IMR-90 (cell line): ENCODE results near the gene SLC9A3. TPM values are rescaled to one million over a fixed set of nuclear protein-coding genes. Genes with fewer than 3 reads are reported as not detected.

ENCODE experiments used
- ATAC-seq: fragments of 200-7000 bp; cut with Tn5 transposase; 2 replicates; pipeline ENCODE4 v1.9.1; 2020; ENCODE audit warnings: low read depth, mild to moderate bottlenecking, moderate library complexity
- BruUV-seq: library from RNA; stranded (reverse); fragments of 400-500 nt; replicated peaks from 2 replicates; lab custom pipeline; 2021; lab: Mats Ljungman, UMichigan
- CTCF ChIA-PET: fragments of 300-600 bp; formaldehyde crosslinking; extraction: SDS; loops from one replicate; lab custom pipeline; 2021; ENCODE audit warnings: antibody characterized with exemption; lab: Yijun Ruan, JAX
- POLR2A ChIA-PET: fragments of 300-600 bp; sonication (Branson Sonifier 250); formaldehyde crosslinking; loops from one replicate; lab custom pipeline; 2022; ENCODE audit warnings: antibody characterized with exemption; ENCODE audit not compliant: unreplicated experiment; lab: Charles Lee
- DNase-seq: peaks from one replicate; pipeline ENCODE4 v3.0.0; 2013
- H2AFZ ChIP-seq: replicated peaks from 2 replicates; pipeline ENCODE3; 2013; ENCODE audit warnings: low read length, mild to moderate bottlenecking; ENCODE audit not compliant: poor library complexity
- H2AK5ac ChIP-seq: 2 replicates; pipeline ENCODE4 v1.6.1; 2013; ENCODE audit warnings: low read depth, low read length, inconsistent platforms
- H2AK9ac ChIP-seq: replicated peaks from 2 replicates; pipeline ENCODE3; 2013; ENCODE audit warnings: mild to moderate bottlenecking, low read depth, low read length, moderate library complexity; ENCODE audit not compliant: poor library complexity
- H2BK120ac ChIP-seq: 2 replicates; pipeline ENCODE4 v1.6.1; 2013; ENCODE audit warnings: low read depth, low read length, inconsistent platforms
- H2BK15ac ChIP-seq: 3 replicates; pipeline ENCODE4 v1.6.1; 2013; ENCODE audit warnings: low read depth, low read length, inconsistent platforms
- H2BK20ac ChIP-seq: 2 replicates; pipeline ENCODE4 v1.6.1; 2013; ENCODE audit warnings: low read depth, mild to moderate bottlenecking, inconsistent platforms, low read length, moderate library complexity
- H2BK5ac ChIP-seq: 2 replicates; pipeline ENCODE4 v1.6.1; 2013; ENCODE audit warnings: mild to moderate bottlenecking, low read depth, low read length, inconsistent platforms; ENCODE audit not compliant: poor library complexity, severe bottlenecking
- H3K14ac ChIP-seq: replicated peaks from 2 replicates; pipeline ENCODE4 v1.6.1; 2013; ENCODE audit warnings: low read depth, low read length, inconsistent platforms
- H3K18ac ChIP-seq: 2 replicates; pipeline ENCODE4 v1.6.1; 2013; ENCODE audit warnings: low read depth, low read length, control low read depth
- H3K23ac ChIP-seq: 2 replicates; pipeline ENCODE4 v1.6.1; 2013; ENCODE audit warnings: low read depth, low read length, inconsistent platforms
- H3K27ac ChIP-seq: 2 replicates; pipeline ENCODE4 v1.5.1; 2013; ENCODE audit warnings: mild to moderate bottlenecking, control low read depth, low read length; ENCODE audit not compliant: insufficient read depth
- H3K27me3 ChIP-seq: 2 replicates; pipeline ENCODE4 v1.6.1; 2013; ENCODE audit warnings: low read length; ENCODE audit not compliant: control insufficient read depth, insufficient read depth
- H3K36me3 ChIP-seq: 2 replicates; pipeline ENCODE4 v1.6.1; 2013; ENCODE audit warnings: low read length, mixed read lengths; ENCODE audit not compliant: control insufficient read depth, insufficient read depth
- H3K4ac ChIP-seq: 2 replicates; pipeline ENCODE4 v1.6.1; 2013; ENCODE audit warnings: low read depth, low read length, inconsistent platforms
- H3K4me1 ChIP-seq: 2 replicates; pipeline ENCODE4 v1.6.1; 2013; ENCODE audit warnings: low read length, mixed read lengths; ENCODE audit not compliant: control insufficient read depth, insufficient read depth
- H3K4me2 ChIP-seq: 2 replicates; pipeline ENCODE4 v1.6.1; 2013; ENCODE audit warnings: low read depth, mild to moderate bottlenecking, control low read depth, low read length, moderate library complexity
- H3K4me3 ChIP-seq: 2 replicates; pipeline ENCODE4 v1.5.1; 2013; ENCODE audit warnings: low read depth, mild to moderate bottlenecking, control low read depth, low read length, moderate library complexity; ENCODE audit not compliant: insufficient read depth
- H3K56ac ChIP-seq: 2 replicates; pipeline ENCODE4 v1.6.1; 2013; ENCODE audit warnings: low read length, inconsistent platforms; ENCODE audit not compliant: insufficient read depth; ENCODE audit errors: extremely low read depth
- H3K79me1 ChIP-seq, 2 experiments: 2 replicates each; pipeline ENCODE4 v1.6.1; 2013; ENCODE audit warnings: low read length in 2 of 2, inconsistent platforms in 1 of 2, low read depth in 1 of 2
- H3K9ac ChIP-seq: 2 replicates; pipeline ENCODE4 v1.6.1; 2013; ENCODE audit warnings: low read depth, low read length, control low read depth
- H3K9me1 ChIP-seq: 2 replicates; pipeline ENCODE4 v1.6.1; 2013; ENCODE audit warnings: low read length, inconsistent platforms; ENCODE audit not compliant: insufficient read depth
- H3K9me3 ChIP-seq: 2 replicates; pipeline ENCODE4 v1.6.1; 2013; ENCODE audit warnings: low read length; ENCODE audit not compliant: control insufficient read depth, insufficient read depth
- H4K20me1 ChIP-seq: 2 replicates; pipeline ENCODE4 v1.6.1; 2013; ENCODE audit warnings: low read length, inconsistent platforms; ENCODE audit not compliant: insufficient read depth
- H4K5ac ChIP-seq: 2 replicates; pipeline ENCODE4 v1.6.1; 2013; ENCODE audit warnings: mild to moderate bottlenecking, low read depth, low read length, control low read depth
- H4K8ac ChIP-seq, 2 experiments: 2 replicates each; pipeline ENCODE4 v1.6.1; 2013; ENCODE audit warnings: low read depth in 2 of 2, low read length in 2 of 2, control low read depth in 1 of 2, inconsistent platforms in 1 of 2
- H4K91ac ChIP-seq: 2 replicates; pipeline ENCODE4 v1.6.1; 2013; ENCODE audit warnings: low read depth, low read length, inconsistent platforms; ENCODE audit not compliant: insufficient read depth
- BHLHE40 ChIP-seq: fragments of 150-350 bp; IDR thresholded peaks from 2 replicates; pipeline ENCODE4 v1.6.1; 2016; ENCODE audit warnings: mild to moderate bottlenecking, low read depth, low read length
- CHD1 ChIP-seq: IDR thresholded peaks from 2 replicates; pipeline ENCODE4 v1.6.1; 2012; ENCODE audit warnings: low read depth, low read length, improper control_type of control experiment
- CTCF ChIP-seq: conservative IDR thresholded peaks from 2 replicates; pipeline ENCODE4 v1.5.1; 2012; ENCODE audit warnings: mild to moderate bottlenecking, low read depth, low read length, improper control_type of control experiment
- MAFK ChIP-seq: IDR thresholded peaks from 2 replicates; pipeline ENCODE4 v1.6.1; 2012; ENCODE audit warnings: low read depth, low read length, improper control_type of control experiment
- MXI1 ChIP-seq: IDR thresholded peaks from 2 replicates; pipeline ENCODE4 v1.6.1; 2012; ENCODE audit warnings: low read depth, mild to moderate bottlenecking, low read length, moderate library complexity, borderline replicate concordance
- NFE2L2 ChIP-seq: fragments of 150-350 bp; IDR thresholded peaks from 2 replicates; pipeline ENCODE4 v1.6.1; 2016; ENCODE audit warnings: low read depth, mild to moderate bottlenecking, low read length
- RAD21 ChIP-seq: IDR thresholded peaks from 2 replicates; pipeline ENCODE4 v1.6.1; 2012; ENCODE audit warnings: low read length, improper control_type of control experiment
- RFX5 ChIP-seq: IDR thresholded peaks from 2 replicates; pipeline ENCODE4 v1.8.0; 2012; ENCODE audit warnings: low read depth, mild to moderate bottlenecking, low read length, moderate library complexity
- SMC3 ChIP-seq: fragments of 150-350 bp; IDR thresholded peaks from 2 replicates; pipeline ENCODE4 v1.6.1; 2016; ENCODE audit warnings: low read depth, mild to moderate bottlenecking, antibody characterized with exemption, low read length, moderate library complexity
- USF2 ChIP-seq: fragments of 150-350 bp; IDR thresholded peaks from 2 replicates; pipeline ENCODE4 v1.6.1; 2017; ENCODE audit warnings: mild to moderate bottlenecking, antibody characterized with exemption, low read length, low read depth
- WGBS, 2 experiments: methylation state at CpG; one replicate each; pipeline versions ENCODE4 v1.1.5 to v1.1.7; 2013; ENCODE audit warnings: missing lambda C conversion rate in 2 of 2; ENCODE audit not compliant: insufficient read length in 1 of 2; ENCODE audit errors: extremely low coverage in 2 of 2; 5-methylcytosine and 5-hydroxymethylcytosine counted together
- dilution Hi-C: fragments of 300-500 bp; cut with HindIII; formaldehyde crosslinking; loops from one replicate; pipeline ENCODE4 v1.14.3; 2018; ENCODE audit warnings: low sequenced_read_pairs; ENCODE audit not compliant: unreplicated experiment
- in situ Hi-C: fragments of 300-500 bp; cut with MboI; formaldehyde crosslinking; loops from 3 replicates; pipeline ENCODE4 v1.14.3; 2019; ENCODE audit warnings: low sequenced_read_pairs, inconsistent platforms, mixed read lengths
- intact Hi-C: fragments of 100-400 bp; cut with micrococcal nuclease; formaldehyde crosslinking; loops from 2 replicates; pipeline ENCODE4 v1.10.0; 2022
- polyA plus RNA-seq, 3 experiments: library from polyadenylated mRNA; depleted of rRNA; stranded (reverse); fragments of >200 nt; gene quantifications; 2 replicates each; pipeline ENCODE4 v1.2.3, GENCODE V29; 2012; ENCODE audit warnings: low replicate concordance in 1 of 3
- total RNA-seq: library from RNA; depleted of rRNA; stranded (reverse); fragments of >200 nt; gene quantifications from 2 replicates; pipeline ENCODE4 v1.2.3, GENCODE V29; 2012
- TF ChIP-seq, protein P1 (sequence below): fragments of 150-350 bp; IDR thresholded peaks from 2 replicates; pipeline ENCODE4 v1.6.1; 2016; ENCODE audit warnings: low read depth, mild to moderate bottlenecking, low read length, moderate library complexity, borderline replicate concordance

The SLC9A3 gene
- total and polyA plus RNA-seq, 2 of the 4 experiments (the other 2 are of a cell fraction): 0.72 to 1.5 TPM

GRCh38 chr5:431001-431710 is 93.1 kb downstream of the SLC9A3 start:
- ATAC-seq (peak; percentile 50), DNase-seq (peak; percentile 48)
- in situ Hi-C loops: no loop called here
- H2AK9ac ChIP-seq: peak overlapping the region; percentile 18
- H4K20me1 ChIP-seq: no peaks in the 10 kb centered on the region
- dilution Hi-C loops: no loop called here
- no peak overlapping the region for H3K14ac ChIP-seq
- intact Hi-C loops: loop anchor here (2.0 kb wide), 1 partner anchor 108 kb away; no protein-coding TSS in a partner anchor
- no peak overlapping the region for H2AFZ ChIP-seq
- peaks cover 62% of the 10 kb centered on the region for H3K36me3 ChIP-seq
- H4K91ac ChIP-seq: 0 out of 2 replicates have a peak overlapping the region, but pooled peaks have one; percentile 6
- peaks cover 4 to 37% of the 10 kb centered on the region in 2 experiments; a peak in 3 of 4 replicates for H3K79me1 ChIP-seq
- no peaks in the 10 kb centered on the region for H3K27me3 ChIP-seq
- H3K9me1 ChIP-seq: peaks cover 9% of the 10 kb centered on the region; the same call in 1 of the 2 replicates
- H3K23ac ChIP-seq: no peak overlapping the region
- CTCF ChIA-PET: interaction anchor here (1.0 kb wide), 1 partner anchor 93 kb away, joined by 3 read pairs; no protein-coding TSS in a partner anchor
- peak overlapping the region; percentile 29; the same call in 1 of the 2 replicates for H2AK5ac ChIP-seq
- TF ChIP-seq RAD21: peak; percentile 74
- no peak for TF ChIP-seq CHD1
- TF ChIP-seq RFX5: no peak
- TF ChIP-seq USF2: no peak
- no peak for TF ChIP-seq BHLHE40
- TF ChIP-seq MAFK: no peak
- TF ChIP-seq NFE2L2: no peak
- TF ChIP-seq, protein P1, sequence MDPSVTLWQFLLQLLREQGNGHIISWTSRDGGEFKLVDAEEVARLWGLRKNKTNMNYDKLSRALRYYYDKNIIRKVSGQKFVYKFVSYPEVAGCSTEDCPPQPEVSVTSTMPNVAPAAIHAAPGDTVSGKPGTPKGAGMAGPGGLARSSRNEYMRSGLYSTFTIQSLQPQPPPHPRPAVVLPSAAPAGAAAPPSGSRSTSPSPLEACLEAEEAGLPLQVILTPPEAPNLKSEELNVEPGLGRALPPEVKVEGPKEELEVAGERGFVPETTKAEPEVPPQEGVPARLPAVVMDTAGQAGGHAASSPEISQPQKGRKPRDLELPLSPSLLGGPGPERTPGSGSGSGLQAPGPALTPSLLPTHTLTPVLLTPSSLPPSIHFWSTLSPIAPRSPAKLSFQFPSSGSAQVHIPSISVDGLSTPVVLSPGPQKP: no peak
- TF ChIP-seq SMC3: peak; percentile 75
- peak; percentile 61 for TF ChIP-seq CTCF
- TF ChIP-seq MXI1: peak; percentile 52; the same call in 1 of the 2 replicates
- no peak overlapping the region for H4K5ac ChIP-seq
- WGBS, 2 experiments: 74% methylated on average over 7 of the region's 18 CpGs; no CpG with 5 or more reads in 1 of the 2 experiments
- no peaks in the 10 kb centered on the region for H3K9me3 ChIP-seq
- no peak overlapping the region for H3K56ac ChIP-seq
- H3K27ac ChIP-seq: no peak overlapping the region
- H3K4ac ChIP-seq: 0 out of 2 replicates have a peak overlapping the region, but pooled peaks have one; percentile 28
- BruUV-seq: no TSS peak
- no peak overlapping the region for H3K4me2 ChIP-seq
- H2BK120ac ChIP-seq: peak overlapping the region; percentile 16
- no peak overlapping the region for H3K4me3 ChIP-seq
- no peak overlapping the region for H3K9ac ChIP-seq
- no peak overlapping the region for H2BK15ac ChIP-seq
- no peak overlapping the region for H2BK5ac ChIP-seq
- peaks cover 10% of the 10 kb centered on the region for H3K4me1 ChIP-seq
- peak overlapping the region in 1 of 2 experiments; percentile 40; a peak in 1 of 4 replicates for H4K8ac ChIP-seq
- no peak overlapping the region for H3K18ac ChIP-seq
- POLR2A ChIA-PET: no interaction called here
- no peak overlapping the region for H2BK20ac ChIP-seq
